Subcutaneous adipose tissue (tissue), 4 donors: ENCODE data around the gene ELAC2. TPM values are rescaled to one million over a fixed set of nuclear protein-coding genes. Genes with fewer than 3 reads are reported as not detected.

Experiments
- total RNA-seq, 4 donors: library from RNA; depleted of rRNA; stranded (reverse); fragments of >200 nt; gene quantifications; one replicate each; pipeline ENCODE4 v1.1.0, GENCODE V29; 2016
- TF ChIP-seq, protein P1 (sequence below): fragments of 450-650 bp; IDR thresholded peaks from one replicate; pipeline ENCODE4 v1.5.1; 2016; ENCODE audit warnings: low read depth, mild to moderate bottlenecking, control low read depth, antibody characterized with exemption, moderate library complexity

ELAC2 gene
- total RNA-seq, 4 donors from 2014 or later = 60.1 to 85.9 (median 63.7) TPM

DNA sequence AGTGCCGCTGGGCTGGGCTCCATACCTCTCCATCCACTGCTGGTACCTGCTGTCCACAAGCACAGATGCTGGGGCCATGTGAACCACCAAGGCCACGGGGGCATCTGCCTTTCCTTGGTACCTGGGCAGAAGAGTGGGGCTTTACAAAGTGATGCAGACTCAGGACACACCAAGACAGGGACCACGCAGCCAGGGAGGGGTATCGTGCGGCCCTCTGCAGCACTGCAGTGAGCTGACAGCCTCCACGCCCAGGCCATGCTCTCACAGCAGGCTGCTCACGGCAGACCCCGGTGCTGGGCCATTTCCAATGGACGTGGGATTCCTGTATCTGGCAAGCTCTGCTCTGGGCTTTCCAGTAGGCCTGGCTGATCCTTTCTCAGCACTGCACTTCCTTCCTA lies 14.4 kb downstream of the ELAC2 start:
- TF ChIP-seq, protein P1, sequence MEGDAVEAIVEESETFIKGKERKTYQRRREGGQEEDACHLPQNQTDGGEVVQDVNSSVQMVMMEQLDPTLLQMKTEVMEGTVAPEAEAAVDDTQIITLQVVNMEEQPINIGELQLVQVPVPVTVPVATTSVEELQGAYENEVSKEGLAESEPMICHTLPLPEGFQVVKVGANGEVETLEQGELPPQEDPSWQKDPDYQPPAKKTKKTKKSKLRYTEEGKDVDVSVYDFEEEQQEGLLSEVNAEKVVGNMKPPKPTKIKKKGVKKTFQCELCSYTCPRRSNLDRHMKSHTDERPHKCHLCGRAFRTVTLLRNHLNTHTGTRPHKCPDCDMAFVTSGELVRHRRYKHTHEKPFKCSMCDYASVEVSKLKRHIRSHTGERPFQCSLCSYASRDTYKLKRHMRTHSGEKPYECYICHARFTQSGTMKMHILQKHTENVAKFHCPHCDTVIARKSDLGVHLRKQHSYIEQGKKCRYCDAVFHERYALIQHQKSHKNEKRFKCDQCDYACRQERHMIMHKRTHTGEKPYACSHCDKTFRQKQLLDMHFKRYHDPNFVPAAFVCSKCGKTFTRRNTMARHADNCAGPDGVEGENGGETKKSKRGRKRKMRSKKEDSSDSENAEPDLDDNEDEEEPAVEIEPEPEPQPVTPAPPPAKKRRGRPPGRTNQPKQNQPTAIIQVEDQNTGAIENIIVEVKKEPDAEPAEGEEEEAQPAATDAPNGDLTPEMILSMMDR = no peak

DNA sequence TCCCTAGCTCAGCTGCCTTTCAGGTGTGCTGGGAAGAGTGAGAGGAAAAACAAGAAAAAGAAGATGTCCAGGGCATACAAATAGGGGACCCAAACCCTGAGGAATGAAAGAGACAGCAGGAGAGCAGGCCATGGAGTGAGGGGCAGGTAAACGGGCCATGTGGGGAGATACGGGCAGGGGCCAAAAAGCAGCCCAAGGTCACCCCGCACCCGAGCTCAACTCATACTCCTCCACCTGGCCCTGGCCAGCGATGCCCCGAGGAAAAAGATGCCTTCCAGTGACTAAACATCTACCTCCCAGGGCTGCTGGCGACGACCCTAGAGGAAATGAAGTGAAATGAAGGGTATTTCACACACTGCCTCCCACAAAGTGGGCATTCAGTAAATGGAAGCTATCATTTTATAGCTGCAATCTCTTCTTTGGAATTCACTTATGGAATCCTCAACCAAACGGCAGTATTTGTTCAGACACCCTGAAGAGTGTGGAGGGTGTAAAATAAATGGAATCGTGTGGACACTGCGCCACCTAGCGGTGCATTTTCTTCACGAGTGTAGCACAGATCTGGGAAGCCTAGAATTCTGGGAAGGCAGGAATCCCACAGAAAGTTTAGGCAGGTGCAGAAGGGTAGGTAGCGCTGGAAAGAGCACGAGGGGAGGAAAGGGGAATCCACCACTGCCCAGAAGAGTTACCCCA lies 14.9 kb downstream of the ELAC2 start:
- TF ChIP-seq, protein P1 = no peak

DNA sequence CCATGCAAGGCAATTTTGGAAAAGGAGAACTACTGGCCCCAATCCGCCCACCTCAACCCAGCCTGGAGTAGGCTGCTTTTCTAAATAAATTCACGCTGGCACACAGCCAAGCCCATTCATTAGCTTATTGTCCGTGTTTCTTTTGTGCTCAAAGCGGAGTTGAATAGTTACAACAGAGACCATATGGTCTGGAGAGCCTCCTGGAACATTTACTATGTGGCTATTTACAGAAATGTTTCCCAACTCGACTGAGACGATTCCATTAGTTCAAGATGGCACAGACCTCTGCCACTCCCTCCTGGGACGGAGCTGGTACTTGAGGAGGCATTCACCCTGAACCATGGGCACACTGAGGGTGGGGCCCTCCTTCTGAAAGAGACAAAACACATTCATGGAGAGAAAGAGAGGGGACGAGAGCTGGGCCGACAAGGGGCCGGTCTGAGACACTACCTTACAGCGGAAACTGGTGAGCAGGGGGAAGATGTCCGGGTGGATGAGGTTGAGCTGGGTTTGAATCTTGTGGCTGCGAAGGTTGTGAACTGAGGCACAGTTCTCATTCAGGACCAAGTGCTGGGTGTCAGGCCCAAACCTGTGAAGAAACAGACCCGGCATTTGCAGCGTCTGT lies 15.7 kb downstream of the ELAC2 start:
- TF ChIP-seq, protein P1 = no peak

GRCh38 chr17:13000561-13000960 lies 17.3 kb downstream of the ELAC2 start:
- TF ChIP-seq, protein P1 = no peak

DNA sequence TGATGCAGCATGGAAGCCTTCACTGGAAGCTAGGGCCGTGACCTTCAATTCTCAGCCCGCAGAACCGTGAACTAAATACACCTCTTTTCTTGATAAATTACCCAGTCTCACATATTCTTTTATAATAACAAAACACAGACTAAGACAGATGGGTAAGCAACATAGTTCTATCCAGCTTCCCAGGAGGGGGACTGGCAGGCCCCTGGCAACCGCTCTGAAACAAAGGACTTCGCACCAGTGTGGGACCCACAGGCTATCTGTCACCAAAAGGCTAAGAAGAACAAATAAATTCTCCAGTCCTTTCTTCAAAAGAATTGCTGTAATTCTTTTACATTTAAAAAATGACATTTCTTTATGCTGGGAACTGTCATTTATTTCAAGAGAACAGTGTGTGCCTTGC lies 19.0 kb downstream of the ELAC2 start:
- TF ChIP-seq, protein P1 = no peak

- TF ChIP-seq, protein P1 = no peak
These were observed 19.4 kb downstream of the ELAC2 start for GRCh38 chr17:12998461-12998860.

DNA sequence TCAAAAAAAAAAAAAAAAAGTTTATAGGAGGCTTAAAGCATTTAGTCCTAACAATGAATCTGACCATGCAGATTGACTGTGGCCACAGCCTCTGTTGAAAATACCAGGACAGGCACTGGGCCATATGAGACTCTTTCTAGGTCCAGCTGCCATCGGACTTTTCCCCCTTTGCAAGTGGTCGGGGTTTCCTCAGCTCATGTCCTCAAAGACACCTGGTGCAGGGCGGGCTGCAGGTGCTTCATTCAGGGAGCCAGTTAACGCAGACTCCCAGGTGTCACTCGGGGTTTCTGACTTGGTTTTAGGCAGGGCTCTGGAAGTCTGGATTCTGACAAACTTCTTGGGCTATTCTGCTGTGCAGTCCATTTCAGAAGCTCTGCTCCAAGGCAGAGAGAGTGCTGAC lies 20.9 kb downstream of the ELAC2 start:
- TF ChIP-seq, protein P1 = no peak
